Duodenal mucosa (tissue), 2 donors: ENCODE data around the gene CDC42BPB.
"Not testable (repeated sequence)": the region's sequence is repeated elsewhere in the genome, so short reads cannot be mapped to it uniquely, and the experiment has no call there.

Experiments
- H3K27ac ChIP-seq: one replicate; pipeline ENCODE4 v1.7.0; 2013; ENCODE audit warnings: low read depth, low read length
- H3K27me3 ChIP-seq, 2 donors: one replicate each; pipeline ENCODE4 v1.7.0; 2013; ENCODE audit warnings: low read length in 2 of 2, control low read depth in 1 of 2; ENCODE audit not compliant: insufficient read depth in 2 of 2, control insufficient read depth in 1 of 2
- H3K36me3 ChIP-seq, 2 donors: one replicate each; pipeline ENCODE4 v1.7.0; 2013; ENCODE audit warnings: low read length in 2 of 2, control low read depth in 1 of 2; ENCODE audit not compliant: insufficient read depth in 2 of 2, control insufficient read depth in 1 of 2
- H3K4me1 ChIP-seq, 2 donors: one replicate each; pipeline ENCODE4 v1.7.0; 2013; ENCODE audit warnings: low read length in 2 of 2, control low read depth in 1 of 2; ENCODE audit not compliant: insufficient read depth in 2 of 2, control insufficient read depth in 1 of 2
- H3K4me3 ChIP-seq, 2 donors: one replicate each; pipeline ENCODE4 v1.7.0; 2013; ENCODE audit warnings: low read length in 2 of 2, low read depth in 1 of 2
- H3K9ac ChIP-seq, 2 donors: one replicate each; pipeline ENCODE4 v1.7.0; 2013; ENCODE audit warnings: low read length in 2 of 2, low read depth in 1 of 2
- H3K9me3 ChIP-seq, 2 donors: one replicate each; pipeline ENCODE4 v1.7.0; 2013; ENCODE audit warnings: low read length in 2 of 2, control low read depth in 1 of 2; ENCODE audit not compliant: control insufficient read depth in 1 of 2

CDC42BPB gene

GRCh38 chr14:103027451-103027850, 29.9 kb downstream of the CDC42BPB start:
- Histone ChIP-seq H3K27ac (no peak overlapping the region), H3K36me3 (no peaks in the 10 kb centered on the region), H3K9me3 (no peaks in the 10 kb centered on the region)

GRCh38 chr14:103026988-103027387, 30.4 kb downstream of the CDC42BPB start:
- Histone ChIP-seq H3K9me3 (no peaks in the 10 kb centered on the region), H3K9ac (no peak overlapping the region), H3K4me1 (peaks cover 16% of the 10 kb centered on the region in 2 donors), H3K27me3 (no peaks in the 10 kb centered on the region), H3K4me3 (no peak overlapping the region), H3K36me3 (no peaks in the 10 kb centered on the region), H3K27ac (no peak overlapping the region)

More at GRCh38 chr14:103027451-103027850, 29.9 kb downstream of the CDC42BPB start:
- Histone ChIP-seq H3K4me1 (peaks cover 16 to 18% of the 10 kb centered on the region in 2 donors), H3K27me3 (no peaks in the 10 kb centered on the region), H3K9ac (no peak overlapping the region), H3K4me3 (no peak overlapping the region)

DNA sequence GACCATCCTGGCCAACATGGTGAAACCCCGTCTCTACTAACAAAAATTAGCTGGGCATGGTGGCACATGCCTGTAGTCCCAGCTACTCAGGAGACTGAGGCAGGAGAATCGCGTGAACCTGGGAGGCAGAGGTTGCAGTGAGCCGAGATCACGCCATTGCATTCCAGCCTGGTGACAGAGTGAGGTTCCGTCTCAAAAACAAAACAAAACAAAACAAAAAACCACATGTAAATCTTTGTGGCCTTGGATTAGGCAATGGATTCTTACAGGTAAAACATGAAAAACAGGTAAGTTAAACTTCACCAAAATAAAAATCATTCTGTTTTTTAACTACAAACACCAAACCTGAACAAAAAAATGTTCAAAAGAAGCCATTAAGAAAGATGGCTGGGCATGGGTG, 31.2 kb downstream of the CDC42BPB start:
- H3K36me3 ChIP-seq, H3K9me3 ChIP-seq, H3K27ac ChIP-seq, H3K27me3 ChIP-seq, H3K4me3 ChIP-seq, H3K9ac ChIP-seq: not testable (repeated sequence)
- H3K4me1 ChIP-seq: peaks cover 11 to 15% of the 10 kb centered on the region in 2 donors

DNA sequence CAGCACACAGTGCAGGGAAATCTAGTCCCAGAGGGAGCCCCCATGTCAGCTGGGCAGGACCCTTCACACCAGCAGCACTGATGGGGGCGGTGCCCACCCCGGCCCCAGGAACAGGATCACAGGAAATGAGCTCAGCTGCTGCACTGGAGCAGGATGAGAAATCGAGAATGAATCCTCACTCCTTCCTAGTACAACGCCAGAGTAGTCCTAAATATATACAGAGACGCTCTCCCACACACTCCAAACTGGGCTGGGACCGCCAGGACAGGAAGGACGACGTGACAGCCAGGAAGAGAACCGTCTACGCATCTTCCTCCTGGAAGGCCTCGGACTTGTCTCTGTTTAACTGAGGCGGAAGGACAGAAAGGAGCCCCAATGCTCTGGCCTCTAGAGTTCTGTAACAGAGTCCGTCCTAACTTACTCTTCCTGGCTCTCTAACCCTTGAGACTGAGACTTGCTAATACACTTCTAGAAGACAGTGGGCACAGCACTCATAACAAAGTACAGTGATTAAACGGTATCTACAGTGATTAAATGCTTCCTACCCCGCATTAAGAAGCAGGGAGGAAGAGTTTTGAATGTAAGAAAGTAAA, 33.4 kb downstream of the CDC42BPB start:
- Histone ChIP-seq H3K4me1 (peaks cover 8 to 13% of the 10 kb centered on the region in 2 donors), H3K9ac (peak overlapping the region in 1 of 2 donors; percentile 34), H3K36me3 (peaks cover 0 to 8% of the 10 kb centered on the region in 2 donors), H3K27me3 (no peaks in the 10 kb centered on the region), H3K4me3 (peak overlapping the region in 1 of 2 donors; percentile 18), H3K9me3 (no peaks in the 10 kb centered on the region), H3K27ac (peak overlapping the region; percentile 54)

DNA sequence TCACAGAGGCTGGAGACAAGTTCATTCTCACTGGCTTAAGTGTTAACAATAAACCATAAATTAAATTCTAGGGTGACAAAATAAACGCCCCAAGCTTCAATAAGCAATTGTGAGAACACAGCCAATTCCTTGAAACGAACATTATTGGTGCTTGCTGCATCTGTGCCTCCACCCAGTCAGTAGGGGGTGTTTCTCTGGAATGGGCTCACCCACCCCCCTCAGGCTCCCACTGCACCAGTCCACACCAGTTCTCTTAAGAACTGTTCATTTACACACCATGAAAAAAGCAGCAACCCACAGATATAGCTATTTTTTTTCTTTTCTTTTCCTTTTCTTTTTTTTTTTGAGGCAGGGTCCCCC, 34.7 kb downstream of the CDC42BPB start:
- Histone ChIP-seq H3K9me3 (no peaks in the 10 kb centered on the region), H3K4me3 (no peak overlapping the region), H3K27ac (no peak overlapping the region), H3K27me3 (no peaks in the 10 kb centered on the region), H3K4me1 (peaks cover 8 to 13% of the 10 kb centered on the region in 2 donors), H3K9ac (no peak overlapping the region), H3K36me3 (peaks cover 0 to 8% of the 10 kb centered on the region in 2 donors)

GRCh38 chr14:103022002-103022684, 35.2 kb downstream of the CDC42BPB start:
- H3K27ac ChIP-seq: no peak overlapping the region
- H3K27me3 ChIP-seq: no peaks in the 10 kb centered on the region
- H3K4me3 ChIP-seq: no peak overlapping the region
- peaks cover 8 to 13% of the 10 kb centered on the region in 2 donors for H3K4me1 ChIP-seq
- H3K36me3 ChIP-seq: peaks cover 0 to 8% of the 10 kb centered on the region in 2 donors
- H3K9ac ChIP-seq: no peak overlapping the region
- no peaks in the 10 kb centered on the region for H3K9me3 ChIP-seq

- Histone ChIP-seq H3K27me3 (no peaks in the 10 kb centered on the region), H3K4me3 (no peak overlapping the region), H3K27ac (no peak overlapping the region), H3K36me3 (peaks cover 0 to 8% of the 10 kb centered on the region in 2 donors), H3K4me1 (peaks cover 8 to 13% of the 10 kb centered on the region in 2 donors), H3K9me3 (no peaks in the 10 kb centered on the region), H3K9ac (no peak overlapping the region)
Measured at GRCh38 chr14:103021684-103022001, 35.7 kb downstream of the CDC42BPB start.

DNA sequence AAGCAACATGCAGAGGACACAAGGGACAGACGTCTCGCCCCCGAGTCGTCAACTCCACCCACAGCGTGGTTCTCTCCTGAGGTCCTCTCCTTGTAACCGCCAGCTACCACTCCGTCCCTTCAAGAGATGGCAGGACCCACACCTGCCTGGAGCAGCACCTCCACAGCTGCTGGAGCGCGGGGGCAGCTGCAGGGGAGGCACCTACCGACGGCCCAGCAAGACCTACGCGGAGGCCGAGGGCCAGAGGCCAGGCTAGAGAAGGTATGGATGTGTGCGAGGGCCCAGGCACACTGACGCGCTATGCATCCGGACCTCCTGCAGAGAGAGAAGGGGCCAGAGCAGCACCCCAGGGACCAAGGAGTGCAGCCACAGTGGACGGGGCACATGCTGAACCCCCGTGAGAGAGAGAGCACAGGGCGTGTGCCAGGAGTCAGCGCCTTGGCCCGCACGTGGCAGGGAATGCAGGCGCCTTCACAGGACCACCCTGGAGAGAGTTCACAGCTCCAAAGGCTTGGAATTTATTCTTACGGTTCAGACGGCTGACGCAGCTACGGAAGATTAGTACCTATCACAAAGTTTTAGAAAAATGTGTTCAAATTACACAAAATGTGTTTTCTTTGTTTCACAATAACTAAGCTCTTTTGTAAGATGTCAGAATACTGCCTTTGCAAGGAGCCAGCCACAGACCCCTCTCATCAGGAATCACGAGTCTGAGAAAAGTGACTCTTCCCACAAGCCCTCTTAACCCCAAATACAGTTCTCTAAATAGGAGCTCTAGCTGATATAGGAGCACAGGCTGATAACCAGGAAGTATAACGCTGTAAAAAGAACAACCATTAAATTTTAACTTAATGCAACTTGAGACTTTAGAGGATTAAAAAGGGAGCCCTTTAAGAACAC, 36.8 kb downstream of the CDC42BPB start:
- no peak overlapping the region for H3K4me3 ChIP-seq
- no peak overlapping the region for H3K27ac ChIP-seq
- peaks cover 0 to 8% of the 10 kb centered on the region in 2 donors for H3K36me3 ChIP-seq
- H3K9me3 ChIP-seq: no peaks in the 10 kb centered on the region
- H3K4me1 ChIP-seq: peaks cover 8 to 13% of the 10 kb centered on the region in 2 donors
- no peak overlapping the region for H3K9ac ChIP-seq
- no peaks in the 10 kb centered on the region for H3K27me3 ChIP-seq

- H3K27ac ChIP-seq: no peak overlapping the region
- no peaks in the 10 kb centered on the region for H3K27me3 ChIP-seq
- peaks cover 0 to 8% of the 10 kb centered on the region in 2 donors for H3K36me3 ChIP-seq
- peaks cover 8 to 13% of the 10 kb centered on the region in 2 donors for H3K4me1 ChIP-seq
- H3K9ac ChIP-seq: no peak overlapping the region
- H3K9me3 ChIP-seq: no peaks in the 10 kb centered on the region
- H3K4me3 ChIP-seq: no peak overlapping the region
Measured at GRCh38 chr14:103019826-103020225, 37.5 kb downstream of the CDC42BPB start.

- H3K27me3 ChIP-seq: no peaks in the 10 kb centered on the region
- no peaks in the 10 kb centered on the region for H3K9me3 ChIP-seq
- H3K9ac ChIP-seq: no peak overlapping the region
- H3K27ac ChIP-seq: no peak overlapping the region
- peaks cover 6 to 9% of the 10 kb centered on the region in 2 donors for H3K4me1 ChIP-seq
- peaks cover 0 to 8% of the 10 kb centered on the region in 2 donors for H3K36me3 ChIP-seq
- no peak overlapping the region for H3K4me3 ChIP-seq
Measured at GRCh38 chr14:103019236-103019635, 38.1 kb downstream of the CDC42BPB start.
